ENCODE measurements around the gene CYLD. TPM values are rescaled to one million over a fixed set of nuclear protein-coding genes. Genes with fewer than 3 reads are reported as not detected.

CYLD gene
- total and polyA plus RNA-seq, 2 of the 4 experiments (the other 2 are of a cell fraction), result 16.2 to 37.3 TPM

DNA sequence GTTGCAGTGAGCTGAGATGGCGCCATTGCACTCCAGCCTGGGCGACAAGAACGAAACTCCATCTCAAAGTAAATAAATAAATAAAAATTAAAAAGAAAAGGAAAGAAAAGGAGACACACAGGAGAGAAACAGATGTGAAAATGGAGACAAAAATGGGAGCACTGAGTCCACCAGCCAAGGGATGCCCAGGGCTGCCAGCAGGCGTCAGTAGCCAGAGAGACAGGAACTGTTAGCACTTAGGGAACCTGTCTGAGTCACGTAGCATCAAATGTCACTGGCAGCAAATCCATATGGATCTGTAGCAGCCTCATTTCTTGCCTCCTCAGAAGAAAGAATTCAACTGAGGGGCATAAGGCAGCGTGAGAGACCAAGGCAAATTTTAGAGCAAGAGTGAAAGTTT lies 79.7 kb downstream of the CYLD start:
- no peaks in the 10 kb centered on the region for H3K9me3 ChIP-seq (ENCODE audit: control insufficient read depth, insufficient read depth, low read length)
- DNase-seq (peak; percentile 23), ATAC-seq (ENCODE audit: low read depth) (no peak)
- H3K14ac ChIP-seq (replicated peaks; ENCODE audit: low read depth, low read length), result no peak overlapping the region
- no peak overlapping the region for H2AK5ac ChIP-seq (ENCODE audit: low read depth, low read length)
- no peak for TF ChIP-seq RCOR1 (IDR thresholded peaks at IDR 0.05; ENCODE audit: insufficient replicate concordance, low read length)
- no peak for TF ChIP-seq MXI1 (IDR thresholded peaks at IDR 0.05; ENCODE audit: borderline replicate concordance, low read depth, low read length)
- no peak for TF ChIP-seq BHLHE40 (IDR thresholded peaks at IDR 0.05; ENCODE audit: low read depth, low read length)
- TF ChIP-seq, protein P1, sequence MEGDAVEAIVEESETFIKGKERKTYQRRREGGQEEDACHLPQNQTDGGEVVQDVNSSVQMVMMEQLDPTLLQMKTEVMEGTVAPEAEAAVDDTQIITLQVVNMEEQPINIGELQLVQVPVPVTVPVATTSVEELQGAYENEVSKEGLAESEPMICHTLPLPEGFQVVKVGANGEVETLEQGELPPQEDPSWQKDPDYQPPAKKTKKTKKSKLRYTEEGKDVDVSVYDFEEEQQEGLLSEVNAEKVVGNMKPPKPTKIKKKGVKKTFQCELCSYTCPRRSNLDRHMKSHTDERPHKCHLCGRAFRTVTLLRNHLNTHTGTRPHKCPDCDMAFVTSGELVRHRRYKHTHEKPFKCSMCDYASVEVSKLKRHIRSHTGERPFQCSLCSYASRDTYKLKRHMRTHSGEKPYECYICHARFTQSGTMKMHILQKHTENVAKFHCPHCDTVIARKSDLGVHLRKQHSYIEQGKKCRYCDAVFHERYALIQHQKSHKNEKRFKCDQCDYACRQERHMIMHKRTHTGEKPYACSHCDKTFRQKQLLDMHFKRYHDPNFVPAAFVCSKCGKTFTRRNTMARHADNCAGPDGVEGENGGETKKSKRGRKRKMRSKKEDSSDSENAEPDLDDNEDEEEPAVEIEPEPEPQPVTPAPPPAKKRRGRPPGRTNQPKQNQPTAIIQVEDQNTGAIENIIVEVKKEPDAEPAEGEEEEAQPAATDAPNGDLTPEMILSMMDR (conservative IDR thresholded peaks at IDR 0.05; ENCODE audit: low read depth, low read length), result 0 out of 2 replicates have a peak, but pooled peaks have one; percentile 6
- TF ChIP-seq SMC3 (IDR thresholded peaks at IDR 0.05; ENCODE audit: low read depth, low read length), result peak; percentile 23; the same call in 1 of the 2 replicates
- dilution Hi-C loops (cut with HindIII; ENCODE audit: low sequenced_read_pairs, unreplicated experiment) (no loop called here), in situ Hi-C loops (cut with MboI; ENCODE audit: low sequenced_read_pairs) (loop anchor here (25.0 kb wide), 1 partner anchor 1166 kb away; no protein-coding TSS in a partner anchor), intact Hi-C loops (cut with micrococcal nuclease) (no loop called here)
- no peaks in the 10 kb centered on the region for H3K9me1 ChIP-seq (ENCODE audit: insufficient read depth, low read length)
- H3K27me3 ChIP-seq (ENCODE audit: control insufficient read depth, insufficient read depth, low read length), result peaks cover 9% of the 10 kb centered on the region
- H3K36me3 ChIP-seq (ENCODE audit: control insufficient read depth, insufficient read depth, low read length), result no peaks in the 10 kb centered on the region
- H3K18ac ChIP-seq (ENCODE audit: low read depth, low read length), result no peak overlapping the region
- H2AFZ ChIP-seq (replicated peaks; ENCODE audit: low read length, poor library complexity), result no peak overlapping the region
- no peak overlapping the region for H2BK120ac ChIP-seq (ENCODE audit: low read depth, low read length)
- no peak overlapping the region for H3K9ac ChIP-seq (ENCODE audit: low read depth, low read length)
- ChIA-PET CTCF (interaction anchor here (1.1 kb wide), 1 partner anchor 15 kb away, joined by 3 read pairs; no protein-coding TSS in a partner anchor), POLR2A (ENCODE audit: unreplicated experiment) (no interaction called here)
- no peak overlapping the region for H3K4me2 ChIP-seq (ENCODE audit: low read depth, low read length)
- no peak overlapping the region for H3K27ac ChIP-seq (ENCODE audit: insufficient read depth, low read length)
- H4K8ac ChIP-seq (ENCODE audit: low read depth in 2 of 2, low read length in 2 of 2), result no peak overlapping the region
- BruUV-seq (replicated peaks), result no TSS peak
- no peaks in the 10 kb centered on the region for H4K20me1 ChIP-seq (ENCODE audit: insufficient read depth, low read length)
- no peak overlapping the region for H3K4me3 ChIP-seq (ENCODE audit: insufficient read depth, low read depth, low read length)
- H2AK9ac ChIP-seq (replicated peaks; ENCODE audit: low read depth, low read length, poor library complexity), result no peak overlapping the region
- no CpG with 5 or more reads among the region's 6 CpGs for WGBS, 2 experiments (ENCODE audit: extremely low coverage in 2 of 2, insufficient read length in 1 of 2)
- no peak overlapping the region for H4K91ac ChIP-seq (ENCODE audit: insufficient read depth, low read depth, low read length)
- no peak overlapping the region for H3K4ac ChIP-seq (ENCODE audit: low read depth, low read length)
- H2BK15ac ChIP-seq (ENCODE audit: low read depth, low read length), result no peak overlapping the region
- H3K79me1 ChIP-seq (ENCODE audit: low read depth in 1 of 2, low read length in 2 of 2), result no peaks in the 10 kb centered on the region
- H2BK5ac ChIP-seq (ENCODE audit: low read depth, low read length, poor library complexity, severe bottlenecking), result no peak overlapping the region
- H3K4me1 ChIP-seq (ENCODE audit: control insufficient read depth, insufficient read depth, low read length), result no peaks in the 10 kb centered on the region
- no peak overlapping the region for H4K5ac ChIP-seq (ENCODE audit: low read depth, low read length)
- no peak overlapping the region for H2BK20ac ChIP-seq (ENCODE audit: low read depth, low read length)
- no peak overlapping the region for H3K56ac ChIP-seq (ENCODE audit: extremely low read depth, insufficient read depth, low read length)
- no peak overlapping the region for H3K23ac ChIP-seq (ENCODE audit: low read depth, low read length)

Data from IMR-90 (cell line).